Loucy (cell line): ENCODE data around the gene PHF8.

Source experiments
- H2AFZ ChIP-seq: fragments of 200-600 bp; sonication (generic); 2 replicates; pipeline ENCODE4 v1.6.0; 2016; ENCODE audit warnings: antibody characterized with exemption, mild to moderate bottlenecking, low read length, moderate library complexity
- H3F3A ChIP-seq: fragments of 200-600 bp; 2 replicates; pipeline ENCODE4 v1.6.0; 2016; ENCODE audit warnings: antibody characterized with exemption, low read depth, mild to moderate bottlenecking
- H3K27me3 ChIP-seq: fragments of 200-600 bp; sonication (generic); 2 replicates; pipeline ENCODE4 v1.6.1; 2014; ENCODE audit warnings: low read length, mild to moderate bottlenecking; ENCODE audit not compliant: insufficient read depth, poor library complexity, severe bottlenecking
- H3K36me3 ChIP-seq: fragments of 200-600 bp; sonication (generic); 2 replicates; pipeline ENCODE4 v1.6.1; 2016; ENCODE audit warnings: low read length; ENCODE audit not compliant: insufficient read depth
- H3K4me1 ChIP-seq: fragments of 200-600 bp; sonication (generic); 2 replicates; pipeline ENCODE4 v1.5.1; 2014; ENCODE audit warnings: low read length, mild to moderate bottlenecking; ENCODE audit not compliant: insufficient read depth, poor library complexity, severe bottlenecking
- H3K4me2 ChIP-seq: fragments of 200-600 bp; sonication (generic); 2 replicates; pipeline ENCODE4 v1.6.0; 2014; ENCODE audit warnings: antibody characterized with exemption, low read length, low read depth, mild to moderate bottlenecking; ENCODE audit not compliant: poor library complexity, severe bottlenecking
- H3K4me3 ChIP-seq: fragments of 200-600 bp; sonication (generic); 2 replicates; pipeline ENCODE4 v1.5.1; 2014; ENCODE audit warnings: low read length, mild to moderate bottlenecking, mixed read lengths; ENCODE audit not compliant: poor library complexity, severe bottlenecking
- H3K79me2 ChIP-seq: fragments of 200-600 bp; sonication (generic); 2 replicates; pipeline ENCODE4 v1.6.1; 2014; ENCODE audit warnings: low read length; ENCODE audit not compliant: insufficient read depth
- H3K9ac ChIP-seq: fragments of 200-600 bp; sonication (generic); 2 replicates; pipeline ENCODE4 v1.6.0; 2014; ENCODE audit warnings: mild to moderate bottlenecking, low read depth, low read length, moderate library complexity; ENCODE audit not compliant: poor library complexity, severe bottlenecking
- H3K9me2 ChIP-seq: fragments of 200-600 bp; sonication (generic); replicated peaks from 2 replicates; pipeline ENCODE4 v1.6.1; 2016; ENCODE audit warnings: low read depth, low read length, mixed read lengths
- H3K9me3 ChIP-seq: fragments of 200-600 bp; sonication (generic); 2 replicates; pipeline ENCODE4 v1.6.1; 2014; ENCODE audit warnings: mild to moderate bottlenecking, antibody characterized with exemption, low read length, low read depth; ENCODE audit not compliant: insufficient read depth
- H4K20me1 ChIP-seq: fragments of 200-600 bp; sonication (generic); 2 replicates; pipeline ENCODE4 v1.6.0; 2014; ENCODE audit warnings: antibody characterized with exemption, low read length, mild to moderate bottlenecking; ENCODE audit not compliant: insufficient read depth, poor library complexity, severe bottlenecking
- EZH2phosphoT487 ChIP-seq: fragments of 200-600 bp; IDR thresholded peaks from 2 replicates; pipeline ENCODE4 v1.6.1; 2018; ENCODE audit warnings: antibody characterized with exemption, mild to moderate bottlenecking, moderate library complexity, borderline replicate concordance
- TF ChIP-seq, protein P1 (sequence below): fragments of 200-600 bp; sonication (generic); conservative IDR thresholded peaks from 2 replicates; pipeline ENCODE4 v1.5.1; 2014; ENCODE audit warnings: mild to moderate bottlenecking, antibody characterized with exemption, low read length

PHF8 gene

GRCh38 chrX:54067766-54068165 lies 23.5 kb upstream of the PHF8 start:
- TF ChIP-seq, protein P1, sequence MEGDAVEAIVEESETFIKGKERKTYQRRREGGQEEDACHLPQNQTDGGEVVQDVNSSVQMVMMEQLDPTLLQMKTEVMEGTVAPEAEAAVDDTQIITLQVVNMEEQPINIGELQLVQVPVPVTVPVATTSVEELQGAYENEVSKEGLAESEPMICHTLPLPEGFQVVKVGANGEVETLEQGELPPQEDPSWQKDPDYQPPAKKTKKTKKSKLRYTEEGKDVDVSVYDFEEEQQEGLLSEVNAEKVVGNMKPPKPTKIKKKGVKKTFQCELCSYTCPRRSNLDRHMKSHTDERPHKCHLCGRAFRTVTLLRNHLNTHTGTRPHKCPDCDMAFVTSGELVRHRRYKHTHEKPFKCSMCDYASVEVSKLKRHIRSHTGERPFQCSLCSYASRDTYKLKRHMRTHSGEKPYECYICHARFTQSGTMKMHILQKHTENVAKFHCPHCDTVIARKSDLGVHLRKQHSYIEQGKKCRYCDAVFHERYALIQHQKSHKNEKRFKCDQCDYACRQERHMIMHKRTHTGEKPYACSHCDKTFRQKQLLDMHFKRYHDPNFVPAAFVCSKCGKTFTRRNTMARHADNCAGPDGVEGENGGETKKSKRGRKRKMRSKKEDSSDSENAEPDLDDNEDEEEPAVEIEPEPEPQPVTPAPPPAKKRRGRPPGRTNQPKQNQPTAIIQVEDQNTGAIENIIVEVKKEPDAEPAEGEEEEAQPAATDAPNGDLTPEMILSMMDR = no peak
- TF ChIP-seq EZH2phosphoT487 = no peak
- Histone ChIP-seq H3K4me2 (no peak overlapping the region), H3K27me3 (no peaks in the 10 kb centered on the region), H3K9me3 (no peaks in the 10 kb centered on the region), H3K9ac (no peak overlapping the region), H3K4me3 (no peak overlapping the region), H3K4me1 (peaks cover 11% of the 10 kb centered on the region), H3K36me3 (no peaks in the 10 kb centered on the region), H3K9me2 (no peaks in the 10 kb centered on the region), H3K79me2 (no peaks in the 10 kb centered on the region), H3F3A (no peaks in the 10 kb centered on the region), H4K20me1 (no peaks in the 10 kb centered on the region), H2AFZ (no peak overlapping the region)

DNA sequence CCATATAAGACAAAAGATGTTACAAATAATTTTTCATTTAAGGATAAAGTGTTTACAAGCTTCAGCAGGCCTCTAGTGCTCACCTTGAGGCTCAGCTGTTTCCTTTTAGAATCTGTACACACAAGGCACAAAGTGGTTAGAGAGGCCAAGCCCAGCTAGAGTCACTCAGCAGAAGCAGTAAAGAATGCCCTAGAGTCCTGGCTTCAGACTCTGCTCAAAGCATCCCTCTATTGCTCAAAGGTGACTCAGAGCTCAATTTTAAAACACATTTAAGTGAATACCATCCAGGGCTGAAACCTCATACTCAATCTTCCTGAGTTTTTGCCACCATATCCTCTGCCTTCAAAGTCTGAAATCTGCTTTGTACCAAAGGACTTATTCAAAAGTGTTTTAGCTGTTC lies 22.6 kb upstream of the PHF8 start:
- H3K9ac ChIP-seq = no peak overlapping the region
- H3F3A ChIP-seq = no peaks in the 10 kb centered on the region
- H3K4me3 ChIP-seq = no peak overlapping the region
- H4K20me1 ChIP-seq = no peaks in the 10 kb centered on the region
- H3K4me1 ChIP-seq = peaks cover 11% of the 10 kb centered on the region
- H3K4me2 ChIP-seq = no peak overlapping the region
- H3K79me2 ChIP-seq = no peaks in the 10 kb centered on the region
- H2AFZ ChIP-seq = no peak overlapping the region
- no peaks in the 10 kb centered on the region for H3K9me2 ChIP-seq
- no peaks in the 10 kb centered on the region for H3K36me3 ChIP-seq
- TF ChIP-seq EZH2phosphoT487 = no peak
- TF ChIP-seq, protein P1 = no peak
- H3K27me3 ChIP-seq = no peaks in the 10 kb centered on the region
- no peaks in the 10 kb centered on the region for H3K9me3 ChIP-seq

DNA sequence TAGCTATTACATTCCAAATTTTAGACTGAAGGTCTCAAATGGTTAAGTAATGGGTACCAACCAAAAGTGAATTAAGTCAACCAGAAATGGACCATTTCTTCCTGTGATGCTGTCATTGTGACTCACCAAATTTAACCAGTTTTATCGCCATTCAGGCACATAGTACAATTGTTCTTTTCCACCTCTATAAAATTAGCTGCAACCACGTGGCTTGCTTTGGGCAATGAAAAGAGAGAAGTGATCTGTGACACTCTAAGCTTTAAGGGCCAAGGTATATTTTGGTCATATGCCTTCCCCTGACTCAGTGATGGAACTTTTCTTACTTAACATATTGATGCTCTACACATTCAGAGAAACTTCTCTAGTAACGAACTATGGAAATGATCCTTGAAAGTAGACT lies 20.3 kb upstream of the PHF8 start:
- H2AFZ ChIP-seq = no peak overlapping the region
- H3K79me2 ChIP-seq = no peaks in the 10 kb centered on the region
- H3K36me3 ChIP-seq = no peaks in the 10 kb centered on the region
- no peak overlapping the region for H3K4me3 ChIP-seq
- H3K4me2 ChIP-seq = no peak overlapping the region
- no peak overlapping the region for H3K9ac ChIP-seq
- TF ChIP-seq, protein P1 = no peak
- TF ChIP-seq EZH2phosphoT487 = no peak
- no peaks in the 10 kb centered on the region for H3F3A ChIP-seq
- H3K4me1 ChIP-seq = peaks cover 11% of the 10 kb centered on the region
- H3K9me2 ChIP-seq = no peaks in the 10 kb centered on the region
- no peaks in the 10 kb centered on the region for H4K20me1 ChIP-seq
- H3K9me3 ChIP-seq = no peaks in the 10 kb centered on the region
- H3K27me3 ChIP-seq = no peaks in the 10 kb centered on the region
